Stimulated activated CD8-positive, alpha-beta memory T cell treated with anti-CD3 and anti-CD28 coated beads, Interleukin-4, amount 100 ng/mL, for 48 hours (primary cell): Measurements from ENCODE around the gene CMBL.
"Not testable (repeated sequence)": the region's sequence is repeated elsewhere in the genome, so short reads cannot be mapped to it uniquely, and the experiment has no call there.

Experiments
- DNase-seq: peaks from one replicate; pipeline ENCODE4 v3.0.0-alpha.2; 2020

CMBL gene

DNA sequence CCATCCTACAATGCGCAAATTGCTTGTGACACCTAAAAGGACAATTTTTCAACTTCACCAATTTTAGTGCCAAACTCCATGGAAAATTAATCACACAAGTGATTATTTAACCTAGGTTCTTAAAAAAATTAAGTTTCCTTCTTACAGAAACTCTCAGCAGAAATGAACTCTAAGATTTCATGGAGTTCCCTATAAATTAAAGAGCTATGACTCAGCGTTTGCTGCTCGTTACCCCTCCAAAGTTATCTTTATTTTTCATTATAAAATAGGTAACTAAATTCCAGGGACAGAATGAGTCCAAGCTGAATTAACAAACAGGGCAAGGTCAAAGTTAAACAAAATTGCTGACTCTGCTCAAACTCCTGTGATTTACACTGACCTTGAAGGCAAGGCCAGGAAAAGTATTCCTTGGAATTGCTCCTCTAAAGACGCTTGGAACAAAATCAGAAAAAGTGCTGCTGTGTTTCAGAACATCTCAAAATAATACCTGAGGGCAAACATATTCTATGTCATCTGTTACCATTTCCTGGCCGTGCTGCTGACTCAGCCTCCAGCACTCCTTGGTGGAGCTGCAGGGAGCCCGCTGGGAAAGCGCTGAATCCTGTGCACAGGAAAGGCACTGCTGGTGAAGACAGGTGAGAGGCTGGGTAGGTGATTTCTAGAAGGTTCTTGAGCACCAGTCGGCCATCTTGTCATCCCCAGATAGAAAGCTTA is 2.5 kb upstream of the CMBL start:
- no peak for DNase-seq

- DNase-seq: no peak
Observed at GRCh38 chr5:10308844-10309243, 1.1 kb upstream of the CMBL start.

GRCh38 chr5:10306806-10307205 is 896 bp downstream of the CMBL start:
- no peak for DNase-seq

- no peak for DNase-seq
Observed at GRCh38 chr5:10306114-10306513, 1.6 kb downstream of the CMBL start.

DNA sequence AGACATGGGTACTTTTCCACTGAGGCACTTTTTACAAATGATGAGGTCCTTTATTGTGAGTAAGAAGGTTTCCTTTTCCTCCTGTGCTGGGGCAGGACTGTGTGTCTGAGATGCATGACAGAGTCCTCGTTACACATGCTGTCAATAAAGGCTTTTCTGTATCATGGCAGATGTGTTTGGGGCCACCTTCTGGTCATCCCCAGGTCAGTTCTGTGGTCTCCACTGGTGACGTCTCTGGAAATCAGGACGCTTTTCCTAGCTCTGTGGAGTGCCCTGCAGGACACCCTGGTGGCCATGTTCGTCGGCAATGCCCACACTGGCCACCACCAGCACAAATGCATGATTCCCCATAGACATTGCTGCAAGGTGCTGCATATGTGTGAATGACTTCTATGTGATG is 2.8 kb downstream of the CMBL start:
- DNase-seq: no peak

- no peak for DNase-seq
Observed at GRCh38 chr5:10303699-10304170, 4.0 kb downstream of the CMBL start.

DNA sequence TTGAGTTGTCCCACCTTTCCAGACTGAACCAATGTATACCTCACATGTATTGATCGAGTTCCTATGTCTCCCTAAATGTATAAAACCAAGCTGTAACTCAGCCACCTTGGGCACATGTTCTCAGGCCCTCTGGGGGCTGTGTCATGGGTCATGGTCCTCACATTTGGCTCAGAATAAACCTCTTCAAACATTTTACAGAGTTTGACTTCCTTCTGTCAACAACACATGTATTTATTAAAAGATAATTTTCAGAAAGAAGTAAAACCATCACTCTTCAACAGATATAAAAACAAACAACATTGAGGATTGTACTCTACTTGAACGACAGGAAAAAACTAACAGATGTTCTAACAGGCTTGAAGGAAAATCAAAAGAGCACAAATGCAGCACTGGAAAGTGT is 4.5 kb downstream of the CMBL start:
- DNase-seq: no peak

DNA sequence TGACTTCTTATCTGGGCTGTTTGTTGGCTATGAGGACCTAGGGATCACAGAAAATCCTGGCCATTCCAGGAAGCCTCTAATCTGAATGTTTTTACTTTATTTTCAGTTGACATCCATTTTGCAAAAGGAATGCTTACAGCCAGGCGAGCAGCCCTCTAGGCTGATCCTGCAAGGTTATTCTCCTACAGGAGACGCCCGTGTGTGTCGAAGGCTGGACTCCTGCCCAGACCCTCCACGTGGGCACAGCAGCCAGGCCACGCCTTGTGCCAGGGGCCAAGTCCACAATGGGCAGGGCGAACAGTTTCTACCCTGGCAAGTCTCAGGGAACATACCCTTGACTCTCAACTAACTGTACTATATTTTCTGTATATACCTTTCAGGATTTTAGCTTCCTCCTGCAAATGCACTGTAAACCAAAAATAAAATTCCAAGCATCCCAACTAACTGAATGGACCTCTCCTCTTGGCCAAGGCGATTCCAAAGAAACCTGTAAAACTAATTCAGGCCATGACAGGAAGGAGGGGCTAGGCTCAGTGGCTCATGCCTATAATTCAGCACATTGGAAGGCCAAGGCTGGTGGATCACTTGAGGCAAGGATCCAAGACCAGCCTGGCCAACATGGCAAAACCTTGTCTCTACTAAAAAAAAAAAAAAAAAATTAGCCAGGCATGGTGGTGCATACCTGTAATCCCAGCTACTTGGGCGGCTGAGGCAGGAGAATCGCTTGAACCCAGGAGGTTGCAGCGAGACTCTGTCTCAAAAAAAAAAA is 5.7 kb downstream of the CMBL start:
- no peak for DNase-seq

GRCh38 chr5:10301266-10301665 is 6.4 kb downstream of the CMBL start:
- no peak for DNase-seq

- DNase-seq: no peak
Observed at GRCh38 chr5:10300246-10300645, 7.5 kb downstream of the CMBL start.

DNA sequence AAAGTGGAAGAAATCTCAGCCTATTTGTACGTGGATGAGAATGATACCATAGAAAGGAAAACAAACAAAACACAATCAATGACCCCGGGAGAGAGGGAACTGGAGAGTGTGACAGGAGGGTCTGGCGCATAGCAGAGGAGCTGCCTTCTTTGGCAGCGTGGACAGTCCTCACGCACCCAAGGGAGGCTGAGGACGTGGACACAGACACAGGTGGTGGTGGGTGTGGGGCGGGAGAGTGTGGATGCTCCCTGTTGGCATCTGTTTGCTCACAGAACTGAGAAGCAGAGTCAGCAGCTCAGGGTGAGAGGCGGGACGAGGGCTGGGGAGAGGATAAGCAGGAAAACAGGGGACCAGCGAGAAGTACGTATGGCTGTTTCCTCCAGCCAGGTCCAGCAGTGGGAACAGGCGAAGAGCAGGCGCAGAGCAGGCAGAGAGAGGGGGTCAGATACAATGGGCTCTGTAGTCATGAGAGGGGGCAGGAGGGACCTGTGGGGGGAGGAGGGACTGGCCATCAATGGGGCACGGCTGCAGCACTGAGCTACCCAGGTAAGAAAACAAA is 10.0 kb downstream of the CMBL start:
- no peak for DNase-seq

- DNase-seq: no peak
Observed at GRCh38 chr5:10295619-10296326, 11.9 kb downstream of the CMBL start.

DNA sequence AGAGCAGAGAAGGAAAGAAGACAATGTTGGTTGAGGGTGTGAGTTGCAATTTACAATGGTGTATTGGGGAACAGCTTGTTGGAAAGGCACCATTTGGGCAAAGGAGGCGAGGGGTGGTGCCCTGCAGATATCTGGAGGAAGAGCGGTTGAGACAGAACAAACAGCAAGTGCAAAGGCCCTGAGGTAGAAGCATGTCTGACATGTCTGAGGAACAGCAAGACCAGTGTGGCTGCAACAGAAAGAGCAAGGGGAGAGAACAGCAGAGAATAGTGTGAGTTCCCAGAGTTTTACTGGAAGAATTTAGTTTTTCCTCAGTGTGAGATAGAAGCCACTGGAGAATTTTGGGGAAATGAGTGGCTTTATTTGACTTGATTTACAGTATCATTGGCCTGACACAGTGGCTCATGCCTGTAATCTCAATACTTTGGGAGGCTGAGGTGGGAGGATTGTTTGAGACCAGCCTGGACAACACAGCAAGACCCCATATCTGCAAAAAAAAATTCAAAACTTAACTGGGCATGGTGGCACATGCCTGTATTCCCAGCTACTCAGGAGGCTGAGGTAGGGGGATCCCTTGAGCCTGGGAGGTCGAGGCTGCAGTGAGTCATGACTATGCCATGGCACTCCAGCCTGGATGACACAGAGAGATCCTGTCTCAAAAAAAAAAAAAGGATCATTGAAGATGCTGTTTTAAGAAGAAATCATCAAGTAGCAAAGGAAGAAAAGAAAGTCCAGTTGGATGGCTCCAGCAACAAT is 13.6 kb downstream of the CMBL start:
- no peak for DNase-seq

DNA sequence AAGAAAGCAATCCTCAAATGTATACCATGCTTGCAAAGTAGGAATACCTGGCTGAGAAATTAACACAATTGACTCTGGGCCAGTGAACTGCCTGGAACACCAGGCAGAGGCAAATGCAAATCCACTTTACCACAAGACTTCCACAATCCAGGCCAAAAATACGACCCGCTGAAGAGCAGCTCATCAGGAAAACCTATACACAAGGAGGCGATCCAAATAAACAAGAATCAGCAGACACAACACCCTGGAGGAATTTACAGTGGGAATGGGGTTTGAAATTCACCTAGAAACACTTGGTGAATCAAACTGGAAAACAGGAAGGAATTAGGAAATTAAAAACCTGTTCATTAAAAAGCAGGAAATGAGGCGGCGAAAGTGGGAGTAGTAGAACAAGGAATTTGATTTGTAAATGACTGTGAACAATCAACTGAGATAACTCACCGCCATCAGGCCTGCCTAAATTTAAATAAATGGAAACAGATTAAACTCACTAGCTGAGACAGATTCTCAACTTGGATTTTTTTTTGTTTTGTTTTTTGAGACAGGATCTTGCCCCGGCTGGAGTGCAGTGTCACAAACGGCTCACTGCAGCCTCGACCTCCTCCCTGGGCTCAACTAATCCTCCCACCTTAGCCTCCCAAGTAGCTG is 15.9 kb downstream of the CMBL start:
- no peak for DNase-seq

- no peak for DNase-seq
Observed at GRCh38 chr5:10290438-10290837, 17.3 kb downstream of the CMBL start.

- DNase-seq: no peak
Observed at GRCh38 chr5:10289991-10290390, 17.7 kb downstream of the CMBL start.

GRCh38 chr5:10289353-10289752 is 18.3 kb downstream of the CMBL start:
- DNase-seq: no peak

GRCh38 chr5:10288592-10289219 is 19.0 kb downstream of the CMBL start:
- peak; percentile 56 for DNase-seq

DNA sequence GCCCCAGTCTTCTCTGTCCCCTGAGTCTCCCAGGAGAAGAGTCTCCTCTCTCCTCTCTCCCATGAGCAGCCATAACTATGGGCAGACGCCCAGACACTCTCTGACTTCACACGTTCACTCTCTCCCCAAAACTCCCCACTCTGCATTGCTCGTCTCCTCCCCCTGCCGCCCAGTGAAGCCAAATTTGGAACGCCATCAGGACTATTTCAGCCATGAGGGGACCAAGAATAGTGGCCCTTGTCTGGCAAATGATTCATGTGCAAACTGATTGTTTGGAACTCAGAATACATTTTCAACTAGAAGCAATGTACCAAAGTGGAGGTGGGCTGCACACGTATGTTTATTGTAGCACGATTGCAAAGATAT is 20.9 kb downstream of the CMBL start:
- DNase-seq: no peak

- DNase-seq: no peak
Observed at GRCh38 chr5:10286162-10286861, 21.4 kb downstream of the CMBL start.

DNA sequence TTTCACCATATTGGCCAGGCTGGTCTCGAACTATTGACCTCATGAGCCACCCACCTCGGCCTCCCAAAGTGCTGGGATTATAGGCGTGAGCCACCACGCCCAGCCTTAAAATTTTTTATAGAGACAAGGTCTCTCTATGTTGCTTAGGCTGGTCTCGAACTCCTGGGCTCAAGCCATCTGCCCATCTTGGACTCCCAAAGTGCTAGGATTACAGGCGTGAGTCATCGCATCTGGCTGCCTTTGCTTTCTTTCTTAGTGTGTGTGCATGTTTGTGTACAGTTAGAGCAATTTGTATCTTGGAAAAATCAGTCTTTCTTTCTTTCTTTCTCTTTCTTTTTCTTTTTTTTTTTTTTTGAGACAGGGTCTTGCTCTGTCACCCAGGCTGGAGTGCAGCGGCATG is 22.3 kb downstream of the CMBL start:
- DNase-seq: not testable (repeated sequence)
